K562 (cell line): ENCODE data around the gene C16orf78. TPM values are rescaled to one million over a fixed set of nuclear protein-coding genes. Genes with fewer than 3 reads are reported as not detected.

Source experiments
- ATAC-seq: fragments of 200-7000 bp; cut with Tn5 transposase; 3 replicates; pipeline ENCODE4 v1.9.1; 2020; ENCODE audit warnings: moderate library complexity
- BruUV-seq: library from RNA; stranded (reverse); fragments of 400-500 nt; replicated peaks from 2 replicates; lab custom pipeline; 2021; lab: Mats Ljungman, UMichigan
- CTCF ChIA-PET: fragments of 300-600 bp; formaldehyde crosslinking; extraction: SDS; loops from one replicate; lab custom pipeline; 2021; ENCODE audit warnings: low intra/inter-chr PET ratio; lab: Yijun Ruan, JAX
- POLR2A ChIA-PET: fragments of 300-600, 350-650 bp; sonication (Branson Sonifier 250); formaldehyde crosslinking; extraction: SDS; loops from one replicate; lab custom pipeline; 2021; ENCODE audit warnings: antibody characterized with exemption, inconsistent platforms; lab: Yijun Ruan, JAX
- DNase-seq, 4 experiments: peaks; one replicate each; pipeline versions ENCODE4 v3.0.0 to v3.0.0-alpha.2; 2011 to 2018; ENCODE audit warnings: low spot score in 3 of 4, mixed read lengths in 3 of 4; ENCODE audit errors: extremely low read depth in 1 of 4
- FAIRE-seq: peaks from 2 replicates; lab custom pipeline; 2011; peaks lifted over from hg19 to GRCh38; lab: Jason Lieb, UNC
- H2AFZ ChIP-seq: 2 replicates; pipeline ENCODE4 v1.6.0; 2011; ENCODE audit warnings: low read depth, low read length, control low read depth, inconsistent platforms
- H3K27ac ChIP-seq: fragments of 200-600 bp; 3 replicates; pipeline ENCODE4 v1.8.0; 2011; ENCODE audit warnings: low read depth, mild to moderate bottlenecking, control low read depth, inconsistent platforms, low read length, moderate library complexity, mixed read lengths; ENCODE audit errors: extremely low read depth
- H3K27me3 ChIP-seq, 2 experiments: fragments of 300-600 bp in 1 of 2; 2 replicates in 1 of 2; 3 replicates in 1 of 2; pipeline versions ENCODE4 v1.6.0 to v1.8.0; 2011; ENCODE audit warnings: inconsistent platforms in 2 of 2, low read length in 2 of 2, mild to moderate bottlenecking in 1 of 2, mixed read lengths in 1 of 2, moderate library complexity in 1 of 2; ENCODE audit not compliant: control insufficient read depth in 2 of 2, insufficient read depth in 2 of 2
- H3K36me3 ChIP-seq: fragments of 300-600 bp; 3 replicates; pipeline ENCODE4 v1.8.0; 2011; ENCODE audit warnings: mild to moderate bottlenecking, low read length, inconsistent platforms; ENCODE audit not compliant: control insufficient read depth, insufficient read depth
- H3K4me1 ChIP-seq, 2 experiments: fragments of 200-600 bp in 1 of 2; replicated peaks in 1 of 2; 2 replicates in 1 of 2; 3 replicates in 1 of 2; pipeline versions ENCODE4 v1.5.1 to v1.8.0; 2011; ENCODE audit warnings: inconsistent platforms in 2 of 2, low read length in 2 of 2, mild to moderate bottlenecking in 1 of 2, mixed read lengths in 1 of 2, moderate library complexity in 1 of 2; ENCODE audit not compliant: control insufficient read depth in 2 of 2, insufficient read depth in 2 of 2
- H3K4me2 ChIP-seq: 2 replicates; pipeline ENCODE4 v1.6.1; 2011; ENCODE audit warnings: low read length, control low read depth, inconsistent platforms, mixed read lengths; ENCODE audit not compliant: insufficient read depth
- H3K4me3 ChIP-seq: fragments of 200-600 bp; sonication (generic), shearing (Covaris generic); 2 replicates; pipeline ENCODE4 v1.5.1; 2016; ENCODE audit warnings: control low read depth, inconsistent platforms
- H3K79me2 ChIP-seq: fragments of 200-600 bp; 3 replicates; pipeline ENCODE4 v1.8.0; 2011; ENCODE audit warnings: low read length, inconsistent platforms; ENCODE audit not compliant: control insufficient read depth, insufficient read depth
- H3K9ac ChIP-seq, 2 experiments: 2 replicates each; pipeline versions ENCODE4 v1.6.0 to v1.6.1; 2011; ENCODE audit warnings: low read depth in 2 of 2, low read length in 2 of 2, control low read depth in 1 of 2, inconsistent platforms in 1 of 2, mild to moderate bottlenecking in 1 of 2, mixed read lengths in 1 of 2; ENCODE audit not compliant: insufficient read depth in 1 of 2
- H3K9me1 ChIP-seq: one replicate; pipeline ENCODE4 v1.6.0; 2011; ENCODE audit warnings: inconsistent platforms, mild to moderate bottlenecking, low read length, moderate library complexity; ENCODE audit not compliant: control insufficient read depth, insufficient read depth
- H3K9me3 ChIP-seq: replicated peaks from 2 replicates; pipeline ENCODE4 v1.5.1; 2011; ENCODE audit warnings: low read depth, low read length, inconsistent platforms; ENCODE audit not compliant: control insufficient read depth, insufficient read depth
- H4K20me1 ChIP-seq: replicated peaks from 2 replicates; pipeline ENCODE4 v1.6.1; 2011; ENCODE audit warnings: low read length, inconsistent platforms, mixed read lengths; ENCODE audit not compliant: control insufficient read depth, insufficient read depth
- CBX1 ChIP-seq: sonication (generic); IDR thresholded peaks from 2 replicates; pipeline ENCODE4 v1.6.1; 2016; ENCODE audit warnings: antibody characterized with exemption, low read depth, mild to moderate bottlenecking
- GABPB1 ChIP-seq: sonication (generic); formaldehyde crosslinking; IDR thresholded peaks from 2 replicates; pipeline ENCODE4 v1.8.0; 2022; ENCODE audit warnings: mild to moderate bottlenecking, missing genetic modification reagents
- JUN ChIP-seq, 2 experiments: sonication (generic) in 1 of 2; formaldehyde crosslinking in 1 of 2; IDR thresholded peaks; 2 replicates each; pipeline versions ENCODE4 v1.6.1 to v1.8.0; 2012 to 2022; ENCODE audit warnings: borderline replicate concordance in 2 of 2, mild to moderate bottlenecking in 2 of 2, improper control_type of control experiment in 1 of 2, low read depth in 1 of 2, low read length in 1 of 2, missing genetic modification reagents in 1 of 2
- KDM5B ChIP-seq: fragments of 200-600 bp; sonication (generic); IDR thresholded peaks from 2 replicates; pipeline ENCODE4 v1.6.1; 2012; ENCODE audit warnings: low read depth, mild to moderate bottlenecking, moderate library complexity, low read length, control low read depth, inconsistent platforms; ENCODE audit not compliant: insufficient replicate concordance
- MAFG ChIP-seq: fragments of 450-650 bp; conservative IDR thresholded peaks from 2 replicates; pipeline ENCODE4 v1.6.1; 2016; ENCODE audit warnings: missing genetic modification characterization, missing compliant biosample characterization
- MIER1 ChIP-seq: fragments of 450-650 bp; IDR thresholded peaks from 2 replicates; pipeline ENCODE4 v1.6.1; 2016; ENCODE audit warnings: antibody characterized with exemption, mild to moderate bottlenecking, low read depth
- RBM34 ChIP-seq: fragments of 200-400 bp; formaldehyde crosslinking; IDR thresholded peaks from 2 replicates; pipeline ENCODE4 v1.6.1; 2018; ENCODE audit warnings: low read length, borderline replicate concordance; ENCODE audit not compliant: insufficient read depth
- STAT5B ChIP-seq: fragments of 250-450 bp; sonication (Bioruptor Pico); IDR thresholded peaks from 2 replicates; pipeline ENCODE4 v1.8.0; 2021; ENCODE audit warnings: mild to moderate bottlenecking, inconsistent platforms
- TAF9B ChIP-seq: fragments of 450-650 bp; IDR thresholded peaks from 2 replicates; pipeline ENCODE4 v1.6.1; 2018; ENCODE audit warnings: mild to moderate bottlenecking; ENCODE audit not compliant: partially characterized antibody
- ZFP1 ChIP-seq: fragments of 450-650 bp; formaldehyde crosslinking; IDR thresholded peaks from 2 replicates; pipeline ENCODE4 v1.4.0; 2020; ENCODE audit warnings: mild to moderate bottlenecking, mixed read lengths
- ZNF41 ChIP-seq: fragments of 250-450 bp; sonication (Bioruptor Pico); conservative IDR thresholded peaks from 2 replicates; pipeline ENCODE4 v1.4.0; 2020; ENCODE audit warnings: mild to moderate bottlenecking
- WGBS: fragments of 100-300 bp; shearing (Covaris generic); methylation state at CpG from one replicate; pipeline ENCODE4 v1.1.6; 2016; ENCODE audit warnings: low coverage, mixed read lengths; ENCODE audit not compliant: insufficient coverage; ENCODE audit errors: missing lambda C conversion rate; 5-methylcytosine and 5-hydroxymethylcytosine counted together
- in situ Hi-C: fragments of 300-500 bp; cut with MboI; formaldehyde crosslinking; loops from 4 replicates; pipeline ENCODE4 v1.15.0; 2018; ENCODE audit warnings: inconsistent platforms, mixed read lengths
- intact Hi-C: fragments of 100-400 bp; cut with micrococcal nuclease; formaldehyde crosslinking; loops from 2 replicates; pipeline ENCODE4 v1.14.2; 2022
- polyA plus RNA-seq, 8 experiments: library from polyadenylated mRNA; depleted of rRNA in 4 of 8; stranded (reverse) in 5 of 8; unstranded in 3 of 8; fragments of >200 nt; fragmentation: Nextera tagmentation in 2 of 8; fragmentation: Illumina TruSeq in 1 of 8; extraction: Ambion mirVana in 2 of 8; extraction: Trizol in 1 of 8; gene quantifications; 2 replicates each; pipeline versions ENCODE4 v1.2.1 to v1.2.3, GENCODE V29; 2011 to 2014; ENCODE audit warnings: inconsistent platforms in 1 of 8, missing spikeins in 1 of 8
- total RNA-seq, 7 experiments: library from RNA; depleted of rRNA in 6 of 7; stranded (reverse); fragments of >200 nt in 6 of 7; fragmentation: Illumina TruSeq in 2 of 7; extraction: Trizol in 2 of 7; gene quantifications; 2 replicates each; pipeline versions ENCODE4 v1.2.1 to v1.2.3, GENCODE V29; 2011 to 2021; ENCODE audit warnings: low replicate concordance in 1 of 7
- TF ChIP-seq, protein P1 (sequence below): fragments of 450-650 bp; formaldehyde crosslinking; IDR thresholded peaks from 2 replicates; pipeline ENCODE4 v1.4.0; 2020; ENCODE audit warnings: mild to moderate bottlenecking, moderate library complexity

Gene C16orf78
- total and polyA plus RNA-seq, 9 of the 15 experiments (the other 6 are each of a cell fraction or from before 2014, with no cell fraction given): not detected

DNA sequence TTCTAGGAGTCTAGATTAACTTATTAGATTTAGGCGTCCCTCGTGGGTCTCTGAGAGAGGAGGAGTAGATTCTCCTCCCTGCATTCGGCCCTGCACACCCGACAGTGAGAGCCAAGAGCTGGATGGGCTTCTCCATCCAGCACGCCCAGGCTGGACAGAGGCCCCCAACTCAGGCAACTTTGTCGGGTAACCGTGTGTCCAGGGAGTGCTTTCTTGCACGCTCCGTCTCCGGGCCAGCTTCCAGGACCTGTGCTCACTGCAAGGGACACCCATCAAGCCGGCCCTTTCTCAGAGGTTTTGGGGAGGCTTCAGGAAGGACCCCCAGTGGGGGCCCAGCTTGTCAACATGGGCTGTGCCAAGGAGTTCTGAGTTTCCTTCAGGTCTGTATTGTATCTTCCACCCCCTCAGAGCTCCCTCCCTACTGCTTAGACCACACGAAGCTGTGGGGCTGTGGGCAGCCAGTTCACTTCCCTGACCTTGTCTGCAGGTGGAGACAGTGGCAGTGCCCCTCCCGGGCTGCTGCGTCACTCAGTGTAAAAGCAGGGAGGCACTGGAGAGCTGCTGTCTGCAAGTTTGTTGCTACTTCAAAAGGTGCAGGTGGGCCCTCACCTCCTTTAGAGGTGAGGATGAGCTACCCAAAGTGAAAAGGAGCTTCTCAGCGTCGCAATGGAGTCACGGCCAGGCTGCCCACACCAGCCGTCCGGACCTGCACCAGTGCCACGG, 24.0 kb upstream of the C16orf78 start:
- DNase-seq: no peak
- CTCF ChIA-PET: interaction anchor here (0.6 to 0.7 kb wide), 2 partner anchors 347 to 661 kb away, joined by 3 to 4 read pairs; no protein-coding TSS in a partner anchor
- Histone ChIP-seq H3K27me3 (peaks cover 0 to 3% of the 10 kb centered on the region in 2 experiments; a peak in 1 of 5 replicates), H3K79me2 (no peaks in the 10 kb centered on the region), H3K4me1 (no peaks in the 10 kb centered on the region), H3K27ac (no peak overlapping the region), H2AFZ (no peak overlapping the region), H3K9me1 (no peaks in the 10 kb centered on the region), H3K9me3 (no peaks in the 10 kb centered on the region), H4K20me1 (0 out of 2 replicates have a peak, but pooled peaks cover 12% of the 10 kb centered on the region), H3K9ac (no peak overlapping the region), H3K36me3 (no peaks in the 10 kb centered on the region), H3K4me2 (no peak overlapping the region), H3K4me3 (no peak overlapping the region)
- 3% methylated on average over 16 of the region's 20 CpGs for WGBS
- in situ Hi-C loops: loop anchor here (10.0 kb wide), 1 partner anchor 655 kb away; no protein-coding TSS in a partner anchor
- ATAC-seq: no peak
- BruUV-seq: no TSS peak
- intact Hi-C loops: loop anchor here (1.0 to 5.0 kb wide), 2 partner anchors 487 to 662 kb away; no protein-coding TSS in a partner anchor
- no peak for FAIRE-seq
- POLR2A ChIA-PET: interaction anchor here (0.7 kb wide), 1 partner anchor 390 kb away, joined by 4 read pairs; no protein-coding TSS in a partner anchor
- TF ChIP-seq ZFP1 (CRISPR knock-in tag) (no peak), MIER1 (no peak), GABPB1 (no peak), TAF9B (no peak), CBX1 (no peak), RBM34 (no peak), JUN (IDR thresholded peaks at IDR 0.05; ENCODE audit: borderline replicate concordance, low read depth, low read length) (no peak), JUN (CRISPR knock-in tag; IDR thresholded peaks at IDR 0.05; ENCODE audit: borderline replicate concordance) (no peak), ZNF41 (CRISPR knock-in tag) (no peak), KDM5B (no peak), MAFG (tag) (no peak), STAT5B (CRISPR knock-in tag) (no peak)
- TF ChIP-seq, protein P1, sequence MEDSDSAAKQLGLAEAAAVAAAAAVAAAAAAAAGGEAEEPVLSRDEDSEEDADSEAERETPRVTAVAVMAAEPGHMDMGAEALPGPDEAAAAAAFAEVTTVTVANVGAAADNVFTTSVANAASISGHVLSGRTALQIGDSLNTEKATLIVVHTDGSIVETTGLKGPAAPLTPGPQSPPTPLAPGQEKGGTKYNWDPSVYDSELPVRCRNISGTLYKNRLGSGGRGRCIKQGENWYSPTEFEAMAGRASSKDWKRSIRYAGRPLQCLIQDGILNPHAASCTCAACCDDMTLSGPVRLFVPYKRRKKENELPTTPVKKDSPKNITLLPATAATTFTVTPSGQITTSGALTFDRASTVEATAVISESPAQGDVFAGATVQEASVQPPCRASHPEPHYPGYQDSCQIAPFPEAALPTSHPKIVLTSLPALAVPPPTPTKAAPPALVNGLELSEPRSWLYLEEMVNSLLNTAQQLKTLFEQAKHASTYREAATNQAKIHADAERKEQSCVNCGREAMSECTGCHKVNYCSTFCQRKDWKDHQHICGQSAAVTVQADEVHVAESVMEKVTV (CRISPR knock-in tag): no peak
